ENCODE measurements around the gene MPP4. TPM values are rescaled to one million over a fixed set of nuclear protein-coding genes. Genes with fewer than 3 reads are reported as not detected.

Gene MPP4
- total RNA-seq, 1 donor from 2014 or later, result 2.9 TPM

GRCh38 chr2:201715459-201715858, 17.0 kb upstream of the MPP4 start:
- peaks cover 34% of the 10 kb centered on the region for H3K36me3 ChIP-seq (ENCODE audit: insufficient read depth, low read length)
- H2AFZ ChIP-seq (ENCODE audit: low read depth, low read length), result no peak overlapping the region
- FAIRE-seq (no peak), DNase-seq (ENCODE audit: low read depth) (no peak)
- no peak overlapping the region for H3K9ac ChIP-seq (ENCODE audit: low read length)
- Mint-ChIP-seq H3K4me1 (ENCODE audit: low read depth, unreplicated experiment) (peaks cover 2% of the 10 kb centered on the region), H3K36me3 (ENCODE audit: low read depth, unreplicated experiment) (peaks cover 29% of the 10 kb centered on the region), H3K27ac (ENCODE audit: unreplicated experiment) (no peak overlapping the region), H3K4me3 (ENCODE audit: unreplicated experiment) (no peak overlapping the region), H3K27me3 (ENCODE audit: low read depth, unreplicated experiment) (no peaks in the 10 kb centered on the region), H3K9me3 (ENCODE audit: unreplicated experiment) (peaks cover 3% of the 10 kb centered on the region)
- no peaks in the 10 kb centered on the region for H3K4me1 ChIP-seq (ENCODE audit: insufficient read depth, low read length)
- no peaks in the 10 kb centered on the region for H3K27me3 ChIP-seq (ENCODE audit: insufficient read depth, low read length)
- H3K4me2 ChIP-seq (ENCODE audit: low read length), result no peak overlapping the region
- no peaks in the 10 kb centered on the region for H4K20me1 ChIP-seq (ENCODE audit: insufficient read depth, low read length)
- H3K79me2 ChIP-seq (ENCODE audit: insufficient read depth, low read length), result peaks cover 4% of the 10 kb centered on the region
- H3K27ac ChIP-seq (ENCODE audit: low read depth, low read length), result no peak overlapping the region
- TF ChIP-seq EZH2 (IDR thresholded peaks at IDR 0.05; ENCODE audit: insufficient read depth, low read length) (no peak), CTCF (IDR thresholded peaks at IDR 0.05; ENCODE audit: insufficient read depth, low read depth, low read length) (no peak)
- H3K9me3 ChIP-seq (ENCODE audit: insufficient read depth, low read depth, low read length), result no peaks in the 10 kb centered on the region
- no peak overlapping the region for H3K4me3 ChIP-seq (ENCODE audit: insufficient read depth, low read depth, low read length)

- Histone ChIP-seq H4K20me1 (ENCODE audit: insufficient read depth, low read length) (no peaks in the 10 kb centered on the region), H3K36me3 (ENCODE audit: insufficient read depth, low read length) (peaks cover 35% of the 10 kb centered on the region), H3K79me2 (ENCODE audit: insufficient read depth, low read length) (no peaks in the 10 kb centered on the region), H2AFZ (ENCODE audit: low read depth, low read length) (no peak overlapping the region), H3K4me2 (ENCODE audit: low read length) (no peak overlapping the region), H3K4me3 (ENCODE audit: insufficient read depth, low read depth, low read length) (no peak overlapping the region), H3K4me1 (ENCODE audit: insufficient read depth, low read length) (no peaks in the 10 kb centered on the region), H3K27ac (ENCODE audit: low read depth, low read length) (no peak overlapping the region), H3K9me3 (ENCODE audit: insufficient read depth, low read depth, low read length) (no peaks in the 10 kb centered on the region), H3K27me3 (ENCODE audit: insufficient read depth, low read length) (no peaks in the 10 kb centered on the region), H3K9ac (ENCODE audit: low read length) (no peak overlapping the region)
- no peak for TF ChIP-seq EZH2 (IDR thresholded peaks at IDR 0.05; ENCODE audit: insufficient read depth, low read length)
- no peak for TF ChIP-seq CTCF (IDR thresholded peaks at IDR 0.05; ENCODE audit: insufficient read depth, low read depth, low read length)
- DNase-seq (ENCODE audit: low read depth), result no peak
- Mint-ChIP-seq H3K4me3 (ENCODE audit: unreplicated experiment) (no peak overlapping the region), H3K4me1 (ENCODE audit: low read depth, unreplicated experiment) (peaks cover 4% of the 10 kb centered on the region), H3K27me3 (ENCODE audit: low read depth, unreplicated experiment) (no peaks in the 10 kb centered on the region), H3K9me3 (ENCODE audit: unreplicated experiment) (no peaks in the 10 kb centered on the region), H3K27ac (ENCODE audit: unreplicated experiment) (no peak overlapping the region), H3K36me3 (ENCODE audit: low read depth, unreplicated experiment) (peaks cover 23% of the 10 kb centered on the region)
- no peak for FAIRE-seq
These were observed 14.3 kb upstream of the MPP4 start for GRCh38 chr2:201712726-201713125.

- no peak for FAIRE-seq
These were observed 11.3 kb upstream of the MPP4 start for GRCh38 chr2:201709747-201710146.

More at GRCh38 chr2:201709747-201710146, 11.3 kb upstream of the MPP4 start:
- Histone ChIP-seq H3K4me1 (ENCODE audit: insufficient read depth, low read length) (no peaks in the 10 kb centered on the region), H3K36me3 (ENCODE audit: insufficient read depth, low read length) (peaks cover 26% of the 10 kb centered on the region), H3K9ac (ENCODE audit: low read length) (no peak overlapping the region), H3K9me3 (ENCODE audit: insufficient read depth, low read depth, low read length) (no peaks in the 10 kb centered on the region), H3K27ac (ENCODE audit: low read depth, low read length) (no peak overlapping the region), H3K27me3 (ENCODE audit: insufficient read depth, low read length) (no peaks in the 10 kb centered on the region), H4K20me1 (ENCODE audit: insufficient read depth, low read length) (no peaks in the 10 kb centered on the region), H3K4me2 (ENCODE audit: low read length) (no peak overlapping the region), H2AFZ (ENCODE audit: low read depth, low read length) (no peak overlapping the region), H3K4me3 (ENCODE audit: insufficient read depth, low read depth, low read length) (no peak overlapping the region), H3K79me2 (ENCODE audit: insufficient read depth, low read length) (no peaks in the 10 kb centered on the region)
- peak; percentile 32 for DNase-seq (ENCODE audit: low read depth)
- Mint-ChIP-seq H3K27ac (ENCODE audit: unreplicated experiment) (no peak overlapping the region), H3K36me3 (ENCODE audit: low read depth, unreplicated experiment) (peaks cover 18% of the 10 kb centered on the region), H3K27me3 (ENCODE audit: low read depth, unreplicated experiment) (no peaks in the 10 kb centered on the region), H3K4me3 (ENCODE audit: unreplicated experiment) (no peak overlapping the region), H3K9me3 (ENCODE audit: unreplicated experiment) (no peaks in the 10 kb centered on the region), H3K4me1 (ENCODE audit: low read depth, unreplicated experiment) (peaks cover 2% of the 10 kb centered on the region)
- TF ChIP-seq CTCF (IDR thresholded peaks at IDR 0.05; ENCODE audit: insufficient read depth, low read depth, low read length) (no peak), EZH2 (IDR thresholded peaks at IDR 0.05; ENCODE audit: insufficient read depth, low read length) (no peak)

All from astrocyte (in vitro differentiated cells and primary cell).